Cardiac fibroblast (primary cell): ENCODE measurements around the gene RBM33.

Experiments
- DNase-seq, 2 donors: peaks; one replicate each; pipeline versions ENCODE4 v3.0.0 to v3.0.0-alpha.2; 2010; ENCODE audit warnings: low read depth in 2 of 2
- H3K4me3 ChIP-seq, 2 donors: replicated peaks in 1 of 2; 1 replicate in 1 of 2; 2 replicates in 1 of 2; pipeline ENCODE4 v1.5.1; 2011; ENCODE audit warnings: low read depth in 2 of 2, low read length in 2 of 2, mild to moderate bottlenecking in 2 of 2, moderate library complexity in 1 of 2
- TF ChIP-seq, protein P1 (sequence below): IDR thresholded peaks from one replicate; pipeline ENCODE4 v1.5.1; 2011; ENCODE audit warnings: low read depth, mild to moderate bottlenecking, low read length, inconsistent platforms

The RBM33 gene

DNA sequence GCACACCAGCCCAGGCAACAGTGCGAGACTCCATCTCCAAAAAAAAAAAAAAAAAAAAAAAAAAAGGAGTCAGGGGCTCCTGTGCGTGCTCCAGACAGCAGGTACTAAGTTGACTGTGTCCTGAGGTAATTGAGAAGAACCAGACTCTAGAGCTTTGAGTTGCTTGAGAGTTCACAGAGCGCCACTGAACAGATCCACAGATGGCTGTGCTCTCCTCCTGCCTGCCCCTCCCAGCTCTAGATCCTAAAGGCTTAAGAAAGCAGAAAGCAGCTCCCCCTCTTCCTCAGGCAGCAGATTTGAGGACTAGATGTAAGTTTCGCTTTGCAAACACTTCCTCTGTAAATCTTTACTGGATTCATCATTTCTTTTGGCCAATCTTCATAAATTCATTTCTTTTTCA, 129.1 kb downstream of the RBM33 start:
- H3K4me3 ChIP-seq = no peak overlapping the region
- TF ChIP-seq, protein P1, sequence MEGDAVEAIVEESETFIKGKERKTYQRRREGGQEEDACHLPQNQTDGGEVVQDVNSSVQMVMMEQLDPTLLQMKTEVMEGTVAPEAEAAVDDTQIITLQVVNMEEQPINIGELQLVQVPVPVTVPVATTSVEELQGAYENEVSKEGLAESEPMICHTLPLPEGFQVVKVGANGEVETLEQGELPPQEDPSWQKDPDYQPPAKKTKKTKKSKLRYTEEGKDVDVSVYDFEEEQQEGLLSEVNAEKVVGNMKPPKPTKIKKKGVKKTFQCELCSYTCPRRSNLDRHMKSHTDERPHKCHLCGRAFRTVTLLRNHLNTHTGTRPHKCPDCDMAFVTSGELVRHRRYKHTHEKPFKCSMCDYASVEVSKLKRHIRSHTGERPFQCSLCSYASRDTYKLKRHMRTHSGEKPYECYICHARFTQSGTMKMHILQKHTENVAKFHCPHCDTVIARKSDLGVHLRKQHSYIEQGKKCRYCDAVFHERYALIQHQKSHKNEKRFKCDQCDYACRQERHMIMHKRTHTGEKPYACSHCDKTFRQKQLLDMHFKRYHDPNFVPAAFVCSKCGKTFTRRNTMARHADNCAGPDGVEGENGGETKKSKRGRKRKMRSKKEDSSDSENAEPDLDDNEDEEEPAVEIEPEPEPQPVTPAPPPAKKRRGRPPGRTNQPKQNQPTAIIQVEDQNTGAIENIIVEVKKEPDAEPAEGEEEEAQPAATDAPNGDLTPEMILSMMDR = no peak
- no peak for DNase-seq

DNA sequence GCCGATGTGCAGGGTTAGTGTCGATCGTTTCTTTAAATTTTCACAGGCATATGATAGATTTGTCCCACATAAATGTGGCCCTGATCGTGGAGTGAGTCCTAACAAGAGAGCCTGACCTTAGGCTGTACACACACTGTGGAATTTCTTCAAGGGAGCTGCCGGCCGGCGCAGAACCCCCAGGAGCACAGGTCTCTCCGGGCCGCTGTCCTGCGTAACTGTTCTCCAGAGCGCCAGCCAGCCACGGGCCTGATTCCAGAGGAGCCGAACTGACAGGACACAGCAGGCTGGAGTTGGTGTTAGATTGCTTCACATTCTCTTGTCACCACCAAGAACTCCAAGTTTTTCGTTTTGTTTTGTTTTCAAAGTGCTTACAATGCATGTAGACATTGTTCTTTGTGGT, 130.5 kb downstream of the RBM33 start:
- H3K4me3 ChIP-seq = no peak overlapping the region

DNA sequence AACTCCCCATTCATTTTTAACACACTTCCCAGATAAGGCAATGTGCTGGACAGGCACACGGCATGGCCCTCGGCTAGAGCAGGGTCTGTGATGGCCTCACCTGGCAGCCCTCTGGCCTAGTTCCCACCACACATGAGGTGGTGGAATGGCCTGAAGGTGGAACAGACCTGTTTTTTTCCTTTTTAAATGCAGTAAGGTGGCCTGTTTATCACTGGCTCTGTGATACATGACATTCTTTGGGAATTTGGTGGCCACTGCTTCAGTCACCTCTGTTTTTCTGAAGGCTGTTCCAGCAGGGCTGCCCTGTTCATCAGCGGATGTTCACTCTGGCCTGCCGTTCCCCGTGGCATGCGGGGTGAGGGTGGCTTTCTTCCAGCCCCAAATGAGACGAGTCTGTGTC, 131.2 kb downstream of the RBM33 start:
- TF ChIP-seq, protein P1 = no peak
- no peak overlapping the region for H3K4me3 ChIP-seq
- no peak for DNase-seq

More for the DNA sequence above, 130.5 kb downstream of the RBM33 start:
- no peak for DNase-seq
- TF ChIP-seq, protein P1 = no peak

DNA sequence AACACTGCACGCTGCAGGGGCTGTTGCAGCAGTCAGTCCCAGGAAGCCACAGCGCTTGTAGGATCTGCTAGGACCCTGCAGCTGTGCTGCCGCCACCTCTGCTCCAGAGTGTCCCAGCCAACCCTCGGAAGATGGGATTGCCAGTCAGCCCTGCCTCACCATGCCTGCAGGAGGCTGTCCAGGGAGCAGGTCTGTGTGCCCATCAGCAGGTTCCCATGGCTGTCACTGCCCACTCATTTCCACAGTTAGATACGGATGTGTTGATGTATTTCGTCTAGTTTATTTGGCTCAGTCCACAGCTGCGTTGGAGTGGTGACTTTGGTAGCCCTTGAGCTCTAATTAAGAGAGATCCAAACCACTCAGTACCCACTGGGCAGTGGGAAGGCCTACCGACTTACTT, 132.1 kb downstream of the RBM33 start:
- H3K4me3 ChIP-seq = no peak overlapping the region
- TF ChIP-seq, protein P1 = no peak
- DNase-seq = no peak

DNA sequence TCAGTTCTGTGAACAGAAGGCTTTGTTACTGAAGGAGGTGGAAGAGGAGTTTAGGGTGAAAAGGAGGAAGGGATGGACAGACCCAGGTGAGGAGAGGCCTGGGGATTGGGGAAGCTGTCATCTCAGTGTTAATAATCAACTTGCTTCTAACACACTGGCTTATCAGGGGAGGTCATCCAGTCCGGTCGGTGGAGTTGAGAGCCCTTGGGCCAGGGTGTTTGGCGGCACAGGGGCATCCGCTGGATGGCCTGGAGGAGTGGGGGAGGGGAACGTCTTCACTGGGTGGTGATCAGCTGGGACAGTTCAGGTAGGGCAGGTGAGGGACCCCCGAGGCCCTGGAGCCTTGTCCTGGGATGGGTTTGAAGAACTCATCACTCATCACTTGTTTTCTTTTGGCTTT, 133.9 kb downstream of the RBM33 start:
- no peak overlapping the region for H3K4me3 ChIP-seq
- TF ChIP-seq, protein P1 = no peak
- DNase-seq = no peak

DNA sequence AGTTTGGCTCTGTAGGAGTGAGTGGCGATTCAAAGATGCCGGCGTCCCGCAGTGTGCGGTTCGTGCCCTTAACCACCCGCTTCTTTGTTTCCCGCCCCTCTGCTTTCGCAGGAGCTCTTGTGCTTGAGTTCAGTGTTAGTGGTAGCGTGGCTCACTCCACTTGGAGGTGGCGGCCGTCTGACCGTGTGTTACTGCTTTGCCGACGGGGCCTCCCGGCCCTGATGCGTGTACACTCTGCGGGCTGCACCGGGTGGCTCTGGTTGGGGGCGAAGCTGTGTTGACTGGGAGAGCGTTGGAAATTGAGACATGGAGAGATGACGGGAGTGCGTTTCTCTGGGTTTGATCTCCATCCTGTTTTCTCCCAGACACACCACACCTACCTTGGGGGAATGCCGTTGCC, 136.4 kb downstream of the RBM33 start:
- no peak overlapping the region for H3K4me3 ChIP-seq
- DNase-seq = no peak
- TF ChIP-seq, protein P1 = no peak

DNA sequence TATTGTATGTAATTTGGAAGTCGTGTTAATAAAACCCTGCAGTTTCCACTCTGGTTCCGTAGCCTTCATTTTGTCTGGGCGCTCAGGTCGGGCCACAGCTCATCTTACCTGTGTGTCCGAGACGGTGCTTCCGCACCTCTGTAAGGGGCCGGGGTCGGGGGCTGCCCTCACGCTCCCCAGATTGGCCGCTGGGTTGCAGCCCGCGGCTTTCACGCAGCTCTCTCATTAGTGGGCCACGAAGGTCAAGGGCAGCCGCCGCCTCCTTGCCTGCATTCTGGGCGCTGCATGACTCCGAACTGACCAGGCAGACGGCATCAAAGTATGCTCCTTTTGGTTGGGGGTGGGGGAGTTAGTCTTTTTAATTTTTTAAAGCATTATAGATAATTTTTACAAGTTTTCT, 137.0 kb downstream of the RBM33 start:
- no peak overlapping the region for H3K4me3 ChIP-seq
- TF ChIP-seq, protein P1 = no peak
- DNase-seq = no peak
